ENCODE measurements around the gene ZNF778.
"Not testable (repeated sequence)": the region's sequence is repeated elsewhere in the genome, so short reads cannot be mapped to it uniquely, and the experiment has no call there.

GRCh38 chr16:89186593-89187031, 30.9 kb upstream of the ZNF778 start:
- TF ChIP-seq POLR2AphosphoS5 (IDR thresholded peaks at IDR 0.05; ENCODE audit: borderline replicate concordance, low read depth, low read length); EZH2 (IDR thresholded peaks at IDR 0.05); FOXP2 (optimal IDR thresholded peaks at IDR 0.05; ENCODE audit: control extremely low read depth, extremely low read length, insufficient read depth): not testable (repeated sequence)
